IPS-15b (cell line): ENCODE results near the gene CD28.

ENCODE experiments used
- H3K27me3 ChIP-seq: one replicate; pipeline ENCODE4 v1.6.1; 2013; ENCODE audit warnings: low read length; ENCODE audit not compliant: control insufficient read depth, insufficient read depth
- H3K36me3 ChIP-seq: one replicate; pipeline ENCODE4 v1.6.1; 2013; ENCODE audit warnings: low read length; ENCODE audit not compliant: control insufficient read depth, insufficient read depth
- H3K4me1 ChIP-seq: one replicate; pipeline ENCODE4 v1.6.1; 2013; ENCODE audit warnings: mild to moderate bottlenecking, low read length; ENCODE audit not compliant: control insufficient read depth, insufficient read depth
- H3K4me3 ChIP-seq: one replicate; pipeline ENCODE4 v1.5.1; 2013; ENCODE audit warnings: low read depth, low read length
- H3K9ac ChIP-seq: one replicate; pipeline ENCODE4 v1.6.1; 2013; ENCODE audit warnings: low read depth, mild to moderate bottlenecking, low read length
- H3K9me3 ChIP-seq: one replicate; pipeline ENCODE4 v1.6.1; 2013; ENCODE audit warnings: mild to moderate bottlenecking, low read length; ENCODE audit not compliant: control insufficient read depth, insufficient read depth

Gene CD28

GRCh38 chr2:203706403-203706802, at the start of gene CD28:
Gene CD28 (plus strand): TSS chr2:203706639. CDS start chr2:203706697, 58 bp downstream.
- no peak within 1 kb of the TSS for H3K9ac ChIP-seq
- no peaks in the 10 kb centered on the region for H3K27me3 ChIP-seq
- H3K36me3 ChIP-seq: no peaks in the 10 kb centered on the region
- H3K4me1 ChIP-seq: no peaks in the 10 kb centered on the region
- H3K9me3 ChIP-seq: no peaks in the 10 kb centered on the region
- H3K4me3 ChIP-seq: no peak within 1 kb of the TSS

GRCh38 chr2:203659331-203660049, 46.9 kb upstream of the CD28 start:
- H3K9ac ChIP-seq: no peak overlapping the region
- no peaks in the 10 kb centered on the region for H3K27me3 ChIP-seq
- no peak overlapping the region for H3K4me3 ChIP-seq
- H3K36me3 ChIP-seq: no peaks in the 10 kb centered on the region
- H3K4me1 ChIP-seq: peaks cover 6% of the 10 kb centered on the region
- no peaks in the 10 kb centered on the region for H3K9me3 ChIP-seq

GRCh38 chr2:203660465-203660864, 46.0 kb upstream of the CD28 start:
- Histone ChIP-seq H3K9me3 (no peaks in the 10 kb centered on the region), H3K36me3 (no peaks in the 10 kb centered on the region), H3K9ac (no peak overlapping the region), H3K4me3 (no peak overlapping the region), H3K27me3 (no peaks in the 10 kb centered on the region), H3K4me1 (peaks cover 6% of the 10 kb centered on the region)

- Histone ChIP-seq H3K4me3 (no peak overlapping the region), H3K9ac (no peak overlapping the region), H3K9me3 (no peaks in the 10 kb centered on the region), H3K4me1 (peaks cover 4% of the 10 kb centered on the region), H3K27me3 (no peaks in the 10 kb centered on the region), H3K36me3 (no peaks in the 10 kb centered on the region)
These were observed 45.0 kb upstream of the CD28 start for GRCh38 chr2:203661279-203661908.

GRCh38 chr2:203662487-203662886, 44.0 kb upstream of the CD28 start:
- H3K9me3 ChIP-seq: no peaks in the 10 kb centered on the region

GRCh38 chr2:203662951-203663350, 43.5 kb upstream of the CD28 start:
- no peaks in the 10 kb centered on the region for H3K9me3 ChIP-seq
- peaks cover 4% of the 10 kb centered on the region for H3K4me1 ChIP-seq
- no peaks in the 10 kb centered on the region for H3K36me3 ChIP-seq
- no peaks in the 10 kb centered on the region for H3K27me3 ChIP-seq
- H3K4me3 ChIP-seq: no peak overlapping the region
- H3K9ac ChIP-seq: no peak overlapping the region

More at GRCh38 chr2:203662487-203662886, 44.0 kb upstream of the CD28 start:
- no peak overlapping the region for H3K4me3 ChIP-seq
- no peaks in the 10 kb centered on the region for H3K36me3 ChIP-seq
- peaks cover 4% of the 10 kb centered on the region for H3K4me1 ChIP-seq
- no peaks in the 10 kb centered on the region for H3K27me3 ChIP-seq
- H3K9ac ChIP-seq: no peak overlapping the region

- peaks cover 4% of the 10 kb centered on the region for H3K4me1 ChIP-seq
- no peaks in the 10 kb centered on the region for H3K27me3 ChIP-seq
- H3K9me3 ChIP-seq: no peaks in the 10 kb centered on the region
- H3K36me3 ChIP-seq: no peaks in the 10 kb centered on the region
- H3K9ac ChIP-seq: no peak overlapping the region
- H3K4me3 ChIP-seq: no peak overlapping the region
These were observed 42.2 kb upstream of the CD28 start for GRCh38 chr2:203664029-203664755.

GRCh38 chr2:203667838-203668237, 38.6 kb upstream of the CD28 start:
- peaks cover 4% of the 10 kb centered on the region for H3K4me1 ChIP-seq
- H3K9ac ChIP-seq: no peak overlapping the region

GRCh38 chr2:203669820-203670219, 36.6 kb upstream of the CD28 start:
- no peak overlapping the region for H3K9ac ChIP-seq
- H3K9me3 ChIP-seq: no peaks in the 10 kb centered on the region
- H3K4me1 ChIP-seq: no peaks in the 10 kb centered on the region
- no peaks in the 10 kb centered on the region for H3K27me3 ChIP-seq
- H3K4me3 ChIP-seq: no peak overlapping the region
- H3K36me3 ChIP-seq: no peaks in the 10 kb centered on the region

More at GRCh38 chr2:203667838-203668237, 38.6 kb upstream of the CD28 start:
- Histone ChIP-seq H3K27me3 (no peaks in the 10 kb centered on the region), H3K9me3 (no peaks in the 10 kb centered on the region), H3K36me3 (no peaks in the 10 kb centered on the region), H3K4me3 (no peak overlapping the region)

GRCh38 chr2:203670939-203671338, 35.5 kb upstream of the CD28 start:
- H3K9me3 ChIP-seq: no peaks in the 10 kb centered on the region
- H3K4me1 ChIP-seq: no peaks in the 10 kb centered on the region
- no peak overlapping the region for H3K9ac ChIP-seq
- H3K27me3 ChIP-seq: no peaks in the 10 kb centered on the region
- H3K36me3 ChIP-seq: no peaks in the 10 kb centered on the region
- H3K4me3 ChIP-seq: no peak overlapping the region

- H3K27me3 ChIP-seq: no peaks in the 10 kb centered on the region
- no peaks in the 10 kb centered on the region for H3K36me3 ChIP-seq
- no peaks in the 10 kb centered on the region for H3K4me1 ChIP-seq
- no peaks in the 10 kb centered on the region for H3K9me3 ChIP-seq
- H3K4me3 ChIP-seq: no peak overlapping the region
- H3K9ac ChIP-seq: no peak overlapping the region
These were observed 34.6 kb upstream of the CD28 start for GRCh38 chr2:203671876-203672275.
